Sigmoid colon (tissue), 4 donors: ENCODE results near the gene PFKFB1.

ENCODE experiments used
- POLR2A ChIP-seq, 2 donors: fragments of 450-650 bp; IDR thresholded peaks; one replicate each; pipeline ENCODE4 v1.6.1; 2016; ENCODE audit warnings: antibody characterized with exemption in 2 of 2, mild to moderate bottlenecking in 2 of 2, moderate library complexity in 2 of 2
- POLR2AphosphoS5 ChIP-seq, 4 donors: sonication (generic); formaldehyde crosslinking; IDR thresholded peaks; one replicate each; pipeline ENCODE4 v1.6.1; 2017; ENCODE audit warnings: antibody characterized with exemption in 4 of 4
- TF ChIP-seq, protein P1 (sequence below), 4 experiments: fragments of 450-650 bp in 3 of 4; fragments of 200-600 bp in 1 of 4; IDR thresholded peaks; one replicate each; pipeline ENCODE4 v1.5.1; 2016 to 2019; ENCODE audit warnings: antibody characterized with exemption in 4 of 4, mild to moderate bottlenecking in 3 of 4, moderate library complexity in 2 of 4

DNA sequence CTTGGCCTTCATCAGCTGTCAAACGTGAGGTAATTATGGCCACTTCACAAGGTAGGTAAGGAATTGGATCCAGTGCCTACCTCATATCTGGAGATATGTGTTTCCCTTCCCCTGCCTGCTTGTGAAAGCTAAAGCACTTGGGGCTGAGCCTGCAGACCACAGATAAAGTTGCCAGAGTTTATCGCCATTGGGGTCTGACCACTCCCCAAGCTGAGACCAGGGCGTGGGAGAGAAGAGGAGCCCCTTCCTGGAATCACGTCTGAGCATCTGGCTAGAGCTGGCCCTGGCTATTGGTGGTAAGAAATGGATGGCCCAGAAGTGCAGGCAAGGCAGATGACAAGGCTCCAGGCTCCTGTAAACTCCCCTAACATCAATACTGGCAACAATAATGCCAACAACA, 34.1 kb upstream of the PFKFB1 start:
- TF ChIP-seq, protein P1, sequence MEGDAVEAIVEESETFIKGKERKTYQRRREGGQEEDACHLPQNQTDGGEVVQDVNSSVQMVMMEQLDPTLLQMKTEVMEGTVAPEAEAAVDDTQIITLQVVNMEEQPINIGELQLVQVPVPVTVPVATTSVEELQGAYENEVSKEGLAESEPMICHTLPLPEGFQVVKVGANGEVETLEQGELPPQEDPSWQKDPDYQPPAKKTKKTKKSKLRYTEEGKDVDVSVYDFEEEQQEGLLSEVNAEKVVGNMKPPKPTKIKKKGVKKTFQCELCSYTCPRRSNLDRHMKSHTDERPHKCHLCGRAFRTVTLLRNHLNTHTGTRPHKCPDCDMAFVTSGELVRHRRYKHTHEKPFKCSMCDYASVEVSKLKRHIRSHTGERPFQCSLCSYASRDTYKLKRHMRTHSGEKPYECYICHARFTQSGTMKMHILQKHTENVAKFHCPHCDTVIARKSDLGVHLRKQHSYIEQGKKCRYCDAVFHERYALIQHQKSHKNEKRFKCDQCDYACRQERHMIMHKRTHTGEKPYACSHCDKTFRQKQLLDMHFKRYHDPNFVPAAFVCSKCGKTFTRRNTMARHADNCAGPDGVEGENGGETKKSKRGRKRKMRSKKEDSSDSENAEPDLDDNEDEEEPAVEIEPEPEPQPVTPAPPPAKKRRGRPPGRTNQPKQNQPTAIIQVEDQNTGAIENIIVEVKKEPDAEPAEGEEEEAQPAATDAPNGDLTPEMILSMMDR (IDR thresholded peaks at IDR 0.05), result no peak
- TF ChIP-seq POLR2A (IDR thresholded peaks at IDR 0.05) (no peak), POLR2AphosphoS5 (IDR thresholded peaks at IDR 0.05) (no peak)
